H9 (cell line): ENCODE results near the gene TOGARAM1. TPM values are rescaled to one million over a fixed set of nuclear protein-coding genes. Genes with fewer than 3 reads are reported as not detected.

ENCODE experiments used
- DNase-seq: peaks from one replicate; pipeline ENCODE4 v3.0.0-alpha.2; 2017
- H2AFZ ChIP-seq: one replicate; pipeline ENCODE4 v1.6.1; 2013; ENCODE audit warnings: mild to moderate bottlenecking, low read length, control low read depth, moderate library complexity
- H2AK5ac ChIP-seq: 2 replicates; pipeline ENCODE4 v1.6.1; 2013; ENCODE audit warnings: low read length, control low read depth, mixed read lengths; ENCODE audit not compliant: insufficient read length
- H2BK120ac ChIP-seq: one replicate; pipeline ENCODE4 v1.6.1; 2013; ENCODE audit warnings: low read depth, mild to moderate bottlenecking, low read length, control low read depth, inconsistent platforms; ENCODE audit not compliant: poor library complexity, severe bottlenecking
- H2BK12ac ChIP-seq: 2 replicates; pipeline ENCODE4 v1.6.1; 2013; ENCODE audit warnings: low read length, control low read depth, mixed read lengths, low read depth; ENCODE audit not compliant: insufficient read length
- H2BK15ac ChIP-seq: 2 replicates; pipeline ENCODE4 v1.6.1; 2013; ENCODE audit warnings: low read depth, low read length, control low read depth
- H2BK20ac ChIP-seq: one replicate; pipeline ENCODE4 v1.6.1; 2013; ENCODE audit warnings: low read depth, mild to moderate bottlenecking, low read length, control low read depth, inconsistent platforms; ENCODE audit not compliant: poor library complexity, severe bottlenecking
- H2BK5ac ChIP-seq: 2 replicates; pipeline ENCODE4 v1.6.1; 2013; ENCODE audit warnings: low read length, control low read depth, mixed read lengths; ENCODE audit not compliant: insufficient read length
- H3K14ac ChIP-seq: 2 replicates; pipeline ENCODE4 v1.6.1; 2013; ENCODE audit warnings: low read length, control low read depth; ENCODE audit not compliant: insufficient read depth
- H3K18ac ChIP-seq: 2 replicates; pipeline ENCODE4 v1.6.1; 2013; ENCODE audit warnings: low read depth, mild to moderate bottlenecking, mixed read lengths, low read length, control low read depth; ENCODE audit not compliant: insufficient read length
- H3K23ac ChIP-seq: 2 replicates; pipeline ENCODE4 v1.6.1; 2013; ENCODE audit warnings: low read length, control low read depth, mixed read lengths, low read depth; ENCODE audit not compliant: insufficient read length
- H3K23me2 ChIP-seq: 2 replicates; pipeline ENCODE4 v1.6.1; 2013; ENCODE audit warnings: low read depth, mild to moderate bottlenecking, mixed read lengths, low read length, control low read depth; ENCODE audit not compliant: insufficient read length, poor library complexity, severe bottlenecking
- H3K27ac ChIP-seq: 2 replicates; pipeline ENCODE4 v1.5.1; 2013; ENCODE audit warnings: low read length, control low read depth, mixed read lengths, low read depth; ENCODE audit not compliant: insufficient read length
- H3K27me3 ChIP-seq: 2 replicates; pipeline ENCODE4 v1.6.1; 2013; ENCODE audit warnings: low read length, control low read depth, inconsistent platforms; ENCODE audit not compliant: insufficient read depth
- H3K4ac ChIP-seq: 2 replicates; pipeline ENCODE4 v1.6.1; 2013; ENCODE audit warnings: low read depth, mild to moderate bottlenecking, control low read depth, inconsistent platforms, low read length, moderate library complexity
- H3K4me1 ChIP-seq: 2 replicates; pipeline ENCODE4 v1.6.1; 2013; ENCODE audit warnings: low read length, control low read depth, inconsistent platforms; ENCODE audit not compliant: insufficient read depth
- H3K4me2 ChIP-seq: 2 replicates; pipeline ENCODE4 v1.6.1; 2013; ENCODE audit warnings: low read length, control low read depth, mixed read lengths; ENCODE audit not compliant: insufficient read length, insufficient read depth
- H3K56ac ChIP-seq: 2 replicates; pipeline ENCODE4 v1.6.1; 2013; ENCODE audit warnings: low read depth, mild to moderate bottlenecking, mixed read lengths, low read length, control low read depth; ENCODE audit not compliant: insufficient read length
- H3K79me1 ChIP-seq: 2 replicates; pipeline ENCODE4 v1.6.1; 2013; ENCODE audit warnings: low read depth, mild to moderate bottlenecking, moderate library complexity, low read length, control low read depth, inconsistent platforms; ENCODE audit not compliant: insufficient read depth, poor library complexity, severe bottlenecking
- H3K79me2 ChIP-seq: 2 replicates; pipeline ENCODE4 v1.6.1; 2013; ENCODE audit warnings: low read length, control low read depth, inconsistent platforms; ENCODE audit not compliant: insufficient read depth
- H3K9ac ChIP-seq: 2 replicates; pipeline ENCODE4 v1.6.1; 2013; ENCODE audit warnings: low read length, control low read depth, mixed read lengths; ENCODE audit not compliant: insufficient read length; ENCODE audit errors: extremely low read depth
- H3K9me3 ChIP-seq: one replicate; pipeline ENCODE4 v1.6.1; 2013; ENCODE audit warnings: low read depth, low read length, inconsistent platforms; ENCODE audit not compliant: control insufficient read depth
- H3T11ph ChIP-seq: one replicate; pipeline ENCODE4 v1.6.1; 2013; ENCODE audit warnings: mild to moderate bottlenecking, low read length, control low read depth, inconsistent platforms
- H4K20me1 ChIP-seq: one replicate; pipeline ENCODE4 v1.6.1; 2013; ENCODE audit not compliant: control insufficient read depth, insufficient read length, insufficient read depth
- H4K5ac ChIP-seq: 2 replicates; pipeline ENCODE4 v1.6.1; 2013; ENCODE audit warnings: low read depth, mild to moderate bottlenecking, mixed read lengths, low read length, control low read depth; ENCODE audit not compliant: insufficient read length
- H4K8ac ChIP-seq: replicated peaks from 2 replicates; pipeline ENCODE4 v1.6.1; 2013; ENCODE audit warnings: low read length, control low read depth, mixed read lengths, low read depth; ENCODE audit not compliant: insufficient read length
- H4K91ac ChIP-seq: 2 replicates; pipeline ENCODE4 v1.6.1; 2013; ENCODE audit warnings: low read depth, mild to moderate bottlenecking, moderate library complexity, mixed read lengths, low read length, control low read depth; ENCODE audit not compliant: insufficient read length
- H3K27ac Mint-ChIP-seq, 3 experiments: 2 replicates in 2 of 3; 3 replicates in 1 of 3; pipeline ENCODE4 v1.8.0; 2020 to 2021; ENCODE audit warnings: mixed read lengths in 3 of 3, mild to moderate bottlenecking in 1 of 3, moderate library complexity in 1 of 3
- H3K27me3 Mint-ChIP-seq: 2 replicates; pipeline ENCODE4 v1.8.0; 2021; ENCODE audit warnings: low read depth, mild to moderate bottlenecking, moderate library complexity, mixed read lengths
- H3K36me3 Mint-ChIP-seq, 3 experiments: 2 replicates in 2 of 3; 3 replicates in 1 of 3; pipeline ENCODE4 v1.8.0; 2020 to 2021; ENCODE audit warnings: low read depth in 3 of 3, mixed read lengths in 3 of 3; ENCODE audit not compliant: insufficient read depth in 1 of 3
- H3K4me1 Mint-ChIP-seq, 2 experiments: 2 replicates each; pipeline ENCODE4 v1.8.0; 2020; ENCODE audit warnings: mixed read lengths in 2 of 2
- H3K4me3 Mint-ChIP-seq, 2 experiments: 2 replicates in 1 of 2; 3 replicates in 1 of 2; pipeline ENCODE4 v1.8.0; 2020 to 2021; ENCODE audit warnings: mild to moderate bottlenecking in 2 of 2, mixed read lengths in 2 of 2, moderate library complexity in 1 of 2
- H3K9me3 Mint-ChIP-seq, 2 experiments: 2 replicates in 1 of 2; 3 replicates in 1 of 2; pipeline ENCODE4 v1.8.0; 2020; ENCODE audit warnings: mild to moderate bottlenecking in 2 of 2, mixed read lengths in 2 of 2, moderate library complexity in 1 of 2
- CTCF ChIP-seq: fragments of 200-600 bp; sonication (generic); conservative IDR thresholded peaks from 3 replicates; pipeline ENCODE4 v1.8.0; 2021; ENCODE audit warnings: antibody characterized with exemption, mild to moderate bottlenecking
- WGBS: extraction: QIAGEN DNeasy Blood & Tissue Kit; methylation state at CpG from one replicate; pipeline ENCODE4 v1.1.7; 2013; ENCODE audit warnings: missing lambda C conversion rate, low lambda C conversion rate, mixed read lengths; ENCODE audit not compliant: insufficient read length; ENCODE audit errors: extremely low coverage; 5-methylcytosine and 5-hydroxymethylcytosine counted together
- total RNA-seq: library from RNA; stranded (reverse); gene quantifications from 2 replicates; pipeline ENCODE4 v1.2.1, GENCODE V29; 2021

Gene TOGARAM1
- total RNA-seq, 1 experiment from 2014 or later: 11.4 TPM

- DNase-seq: no peak
- H3T11ph ChIP-seq: no peak overlapping the region
- no peaks in the 10 kb centered on the region for H3K23me2 ChIP-seq
- H3K27me3 ChIP-seq: no peaks in the 10 kb centered on the region
- no peaks in the 10 kb centered on the region for H3K4me1 ChIP-seq
- Mint-ChIP-seq H3K4me1 (no peaks in the 10 kb centered on the region), H3K36me3 (peaks cover 38 to 87% (median 80%) of the 10 kb centered on the region in 3 experiments), H3K27me3 (no peaks in the 10 kb centered on the region), H3K27ac (no peak overlapping the region), H3K9me3 (no peaks in the 10 kb centered on the region), H3K4me3 (no peak overlapping the region)
- no peak overlapping the region for H2BK5ac ChIP-seq
- H2AK5ac ChIP-seq: no peak overlapping the region
- H3K4me2 ChIP-seq: no peak overlapping the region
- H3K18ac ChIP-seq: no peak overlapping the region
- no peak overlapping the region for H3K23ac ChIP-seq
- no peak overlapping the region for H2BK12ac ChIP-seq
- no peak overlapping the region for H2AFZ ChIP-seq
- WGBS: no CpG with 5 or more reads among the region's 1 CpG
- no peak overlapping the region for H3K14ac ChIP-seq
- no peaks in the 10 kb centered on the region for H3K9me3 ChIP-seq
- H3K79me1 ChIP-seq: no peaks in the 10 kb centered on the region
- no peak overlapping the region for H2BK20ac ChIP-seq
- no peak overlapping the region for H4K5ac ChIP-seq
- H3K79me2 ChIP-seq: no peaks in the 10 kb centered on the region
- no peak overlapping the region for H4K91ac ChIP-seq
- H4K8ac ChIP-seq: no peak overlapping the region
- no peak overlapping the region for H3K27ac ChIP-seq
- H3K56ac ChIP-seq: no peak overlapping the region
- no peak overlapping the region for H2BK120ac ChIP-seq
- no peak for TF ChIP-seq CTCF
- H2BK15ac ChIP-seq: no peak overlapping the region
- no peaks in the 10 kb centered on the region for H4K20me1 ChIP-seq
- no peak overlapping the region for H3K9ac ChIP-seq
- no peak overlapping the region for H3K4ac ChIP-seq
Measured at GRCh38 chr14:45120096-45120495, 158.1 kb downstream of the TOGARAM1 start.
